Measurements from ENCODE around the gene GULP1.
"Not testable (repeated sequence)": the region's sequence is repeated elsewhere in the genome, so short reads cannot be mapped to it uniquely, and the experiment has no call there.

GULP1 gene

DNA sequence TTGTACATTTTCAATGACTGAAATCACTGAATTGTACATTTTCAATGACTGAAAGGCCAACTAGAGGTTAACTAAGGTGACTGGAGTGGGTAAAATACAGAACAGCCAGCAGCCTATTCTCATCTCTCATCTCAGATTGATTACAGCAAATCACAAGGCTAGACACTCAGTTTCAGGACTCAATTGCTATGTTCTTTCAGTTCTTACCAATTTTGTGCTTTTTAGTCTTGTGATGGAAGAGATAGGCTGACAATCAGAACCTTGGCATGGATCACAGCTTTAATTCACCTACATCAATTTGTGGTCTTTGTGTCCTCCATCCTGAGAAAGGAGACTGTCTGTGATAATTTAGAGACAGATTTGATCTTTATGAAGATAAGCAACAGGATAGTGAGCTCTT is 124.7 kb downstream of the GULP1 start:
- DNase-seq (ENCODE audit: low spot score) = no peak

DNA sequence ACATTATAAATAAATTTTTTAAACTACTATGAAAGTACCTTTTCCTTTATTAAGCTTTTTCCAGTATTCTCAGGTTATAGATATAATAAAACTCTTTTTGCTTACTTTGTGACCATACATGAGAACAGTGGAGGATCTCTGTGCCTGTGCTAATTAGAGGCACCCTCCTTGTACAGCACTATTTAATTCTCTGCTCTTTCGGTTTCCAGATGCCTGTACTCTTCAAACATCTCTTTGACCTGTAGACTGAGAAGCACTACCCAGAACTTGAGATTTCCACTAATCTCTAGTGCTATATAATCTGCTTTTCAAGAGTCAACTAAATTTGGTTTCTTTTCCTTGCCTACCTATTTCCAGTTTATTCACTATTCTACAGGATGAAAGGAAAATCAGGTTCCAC is 131.1 kb downstream of the GULP1 start:
- no peak for DNase-seq (ENCODE audit: low spot score)

DNA sequence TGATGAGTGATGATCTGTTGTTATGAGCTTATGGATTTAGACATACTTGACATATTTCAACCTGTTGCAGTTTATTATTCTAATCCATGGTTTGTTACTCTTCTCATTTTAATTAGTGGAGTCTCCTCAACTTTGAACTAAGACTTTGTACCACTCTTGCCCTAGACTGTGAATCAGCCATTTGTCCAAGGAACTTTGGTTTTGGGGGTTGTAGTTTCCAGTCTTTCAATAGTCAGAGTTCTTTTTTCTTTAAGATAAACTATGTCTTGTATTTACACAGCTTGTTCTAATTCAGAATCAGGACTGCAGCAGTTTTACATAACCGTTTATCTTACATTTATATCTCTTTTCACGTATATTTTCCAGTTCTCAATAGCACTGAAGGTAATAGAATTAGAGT is 133.6 kb downstream of the GULP1 start:
- no peak for DNase-seq (ENCODE audit: low spot score)

DNA sequence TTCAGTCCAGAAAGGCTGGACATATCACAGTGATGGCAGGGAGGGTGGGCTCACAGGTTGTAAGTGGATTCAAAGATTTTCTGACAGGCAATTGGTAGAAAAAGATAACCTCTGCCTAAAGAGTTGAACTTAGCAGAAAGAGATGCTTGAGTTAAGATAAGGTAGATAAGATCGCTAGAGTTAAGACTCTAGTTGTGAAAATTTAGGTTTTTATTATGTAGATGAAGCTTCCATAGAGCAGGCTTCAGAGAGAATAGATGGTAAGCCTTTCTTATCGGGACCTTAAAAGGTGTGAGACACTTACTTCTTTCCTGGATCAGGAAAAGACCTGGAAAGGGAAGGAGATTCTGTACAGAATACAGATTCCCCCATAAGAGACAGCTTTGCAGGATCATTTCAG is 134.4 kb downstream of the GULP1 start:
- DNase-seq (ENCODE audit: low spot score) = no peak

DNA sequence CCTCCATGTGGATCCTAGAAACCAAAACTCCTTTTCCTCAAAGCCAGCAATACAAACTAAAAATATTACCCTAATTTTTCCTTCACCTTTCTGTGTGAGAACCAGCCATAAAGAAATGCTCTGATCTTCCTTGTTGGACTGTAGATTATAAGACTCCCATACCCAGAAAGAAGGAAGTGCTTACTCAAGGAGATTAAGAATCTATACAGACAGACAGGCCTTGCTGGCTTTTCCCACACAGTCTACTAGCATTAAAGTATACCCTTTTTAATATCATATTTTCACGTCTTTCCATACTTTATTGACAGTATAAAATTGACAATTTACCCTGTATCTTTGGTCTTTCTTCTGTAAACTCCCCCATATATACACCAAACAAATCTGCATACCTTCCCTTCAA is 139.0 kb downstream of the GULP1 start:
- no peak for DNase-seq (ENCODE audit: low spot score)

DNA sequence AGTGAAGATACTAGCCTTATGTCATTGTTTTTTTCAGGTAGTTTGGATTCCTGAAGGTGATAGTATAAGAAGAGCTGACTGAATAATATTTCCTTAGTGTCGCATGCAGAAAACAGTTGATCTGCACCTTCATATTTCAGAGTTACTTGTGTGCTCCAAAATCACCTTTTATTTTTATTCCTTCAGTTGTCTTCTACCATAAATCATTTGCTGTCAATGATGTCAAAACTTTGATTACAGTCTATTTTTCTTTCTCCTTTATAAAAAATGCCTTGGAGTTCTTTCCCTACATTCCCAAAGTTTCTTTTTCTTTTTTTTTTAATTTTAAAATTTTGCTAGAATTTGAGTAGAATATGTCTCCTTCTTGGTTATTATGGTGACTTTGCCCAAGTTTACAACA is 142.3 kb downstream of the GULP1 start:
- DNase-seq (ENCODE audit: low spot score) = no peak

DNA sequence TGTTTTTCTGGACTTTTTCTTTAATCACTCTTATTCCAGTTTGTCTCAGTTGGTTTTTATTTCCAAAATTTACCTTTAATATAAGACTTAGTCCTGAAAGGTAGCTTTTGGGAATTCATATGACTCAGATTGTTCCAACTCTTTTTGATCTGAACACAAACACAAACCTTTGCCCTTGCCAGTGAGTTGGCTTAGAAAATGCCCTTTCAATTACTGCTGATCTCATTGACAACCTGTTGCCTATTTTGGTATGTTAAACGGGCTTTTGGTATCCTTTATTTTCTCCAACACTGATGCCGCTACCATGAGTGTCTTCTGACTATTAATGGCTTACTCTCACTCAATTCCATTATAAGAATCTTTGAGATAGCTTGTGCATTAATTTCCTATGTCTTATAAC is 143.4 kb downstream of the GULP1 start:
- no peak for DNase-seq (ENCODE audit: low spot score)

DNA sequence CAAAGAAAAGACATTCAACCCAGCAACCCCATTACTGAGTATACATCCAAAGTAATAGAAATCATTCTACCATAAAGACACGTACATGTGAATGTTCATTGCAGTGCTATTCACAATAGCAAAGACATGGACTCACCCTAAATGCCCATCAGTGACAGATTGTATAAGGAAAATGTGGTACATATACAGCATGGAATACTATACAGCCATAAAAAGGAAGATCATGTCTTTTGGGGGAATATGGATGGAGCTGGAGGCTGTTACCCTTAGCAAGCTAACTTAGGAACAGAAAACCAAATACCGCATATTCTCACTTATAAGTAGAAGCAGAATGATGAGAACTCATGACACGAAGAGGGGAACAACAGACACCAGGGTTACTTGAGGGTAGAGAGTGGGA is 145.9 kb downstream of the GULP1 start:
- DNase-seq (ENCODE audit: low spot score) = no peak

DNA sequence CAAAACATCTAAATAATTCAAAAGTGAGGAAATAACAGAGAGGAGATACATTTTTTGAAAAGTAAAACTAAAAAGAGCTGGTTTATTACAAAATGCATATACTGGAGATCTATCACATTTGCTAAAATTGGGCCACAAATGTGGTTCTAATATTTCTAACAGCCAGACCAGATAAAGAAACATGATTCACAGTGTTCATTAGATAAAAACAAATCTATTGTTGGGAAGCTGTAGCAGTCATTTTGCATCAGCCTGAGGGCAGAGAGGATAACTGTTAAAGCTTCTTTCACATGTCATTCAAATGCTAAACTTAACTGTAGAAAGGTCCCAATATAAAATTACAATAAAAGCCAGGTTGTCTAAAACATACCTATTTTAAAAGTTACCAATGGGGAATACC is 148.3 kb downstream of the GULP1 start:
- no peak for DNase-seq (ENCODE audit: low spot score)

DNA sequence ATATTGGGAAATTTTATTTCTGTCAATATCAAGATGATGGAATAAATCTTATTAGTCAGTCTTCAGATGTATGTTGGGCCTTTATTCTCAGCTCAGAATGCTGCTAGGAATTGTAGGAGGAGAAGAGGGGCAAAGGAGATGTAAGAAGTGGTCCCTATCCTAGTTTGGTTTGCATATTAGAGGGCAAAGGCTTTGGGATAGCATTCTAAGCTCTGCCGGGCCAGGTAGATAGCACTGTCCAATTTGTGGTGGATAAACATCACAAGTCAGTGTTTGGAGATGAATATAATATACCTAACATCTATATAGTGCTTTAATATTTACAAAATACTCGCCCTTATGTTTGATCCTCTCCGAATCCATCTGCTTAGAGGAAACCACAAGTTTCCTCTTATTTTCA is 149.2 kb downstream of the GULP1 start:
- no peak for DNase-seq (ENCODE audit: low spot score)

DNA sequence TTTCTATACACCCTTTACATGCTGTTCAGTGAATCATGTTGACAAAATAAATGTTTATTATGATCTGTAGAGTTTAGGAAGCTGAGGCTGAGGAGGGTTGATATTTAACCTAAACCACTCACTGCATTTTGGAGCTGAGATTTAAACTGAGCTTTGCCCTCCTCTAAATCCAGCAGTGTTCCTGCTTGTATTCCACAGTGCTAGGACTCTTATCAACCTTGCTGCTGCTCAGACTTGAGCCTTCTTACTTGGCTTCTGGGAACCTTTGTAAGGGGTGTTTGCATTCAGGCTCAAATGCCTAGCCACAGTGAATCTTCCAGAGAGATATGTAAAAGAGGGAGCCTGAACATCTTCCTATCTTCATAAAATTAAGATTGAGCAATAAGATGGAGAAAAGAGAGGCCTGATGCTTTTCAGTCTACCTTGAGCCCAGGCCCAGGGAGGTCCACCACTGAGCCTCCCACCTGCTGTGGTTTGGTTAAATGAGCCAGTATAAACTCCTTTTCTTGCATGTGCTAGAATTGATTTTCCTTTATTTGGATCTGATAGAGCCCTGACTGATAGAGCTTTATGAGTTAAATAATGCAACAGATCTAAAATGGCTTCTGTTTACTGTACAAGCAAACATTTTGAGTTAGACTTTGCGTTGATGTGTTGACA is 149.7 kb downstream of the GULP1 start:
- no peak for DNase-seq (ENCODE audit: low spot score)

DNA sequence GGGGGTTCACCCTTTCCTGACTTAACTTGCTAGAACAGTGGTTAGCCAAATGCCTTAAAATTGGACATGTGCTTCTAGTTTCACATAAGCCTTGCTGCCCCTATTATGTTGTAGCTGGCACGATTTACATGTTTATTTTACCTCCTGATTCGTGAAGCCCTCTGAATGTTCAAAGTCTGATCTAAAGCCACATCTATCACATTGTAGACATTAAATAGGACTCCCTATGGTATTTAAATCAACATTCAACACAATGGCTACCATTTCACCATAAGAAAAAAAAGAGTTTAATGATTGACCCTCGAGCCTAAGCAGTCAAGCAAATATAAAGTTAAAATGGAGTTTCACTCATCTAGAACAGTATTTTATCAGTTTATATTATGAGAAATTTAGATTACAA is 151.5 kb downstream of the GULP1 start:
- DNase-seq (ENCODE audit: low spot score) = no peak

DNA sequence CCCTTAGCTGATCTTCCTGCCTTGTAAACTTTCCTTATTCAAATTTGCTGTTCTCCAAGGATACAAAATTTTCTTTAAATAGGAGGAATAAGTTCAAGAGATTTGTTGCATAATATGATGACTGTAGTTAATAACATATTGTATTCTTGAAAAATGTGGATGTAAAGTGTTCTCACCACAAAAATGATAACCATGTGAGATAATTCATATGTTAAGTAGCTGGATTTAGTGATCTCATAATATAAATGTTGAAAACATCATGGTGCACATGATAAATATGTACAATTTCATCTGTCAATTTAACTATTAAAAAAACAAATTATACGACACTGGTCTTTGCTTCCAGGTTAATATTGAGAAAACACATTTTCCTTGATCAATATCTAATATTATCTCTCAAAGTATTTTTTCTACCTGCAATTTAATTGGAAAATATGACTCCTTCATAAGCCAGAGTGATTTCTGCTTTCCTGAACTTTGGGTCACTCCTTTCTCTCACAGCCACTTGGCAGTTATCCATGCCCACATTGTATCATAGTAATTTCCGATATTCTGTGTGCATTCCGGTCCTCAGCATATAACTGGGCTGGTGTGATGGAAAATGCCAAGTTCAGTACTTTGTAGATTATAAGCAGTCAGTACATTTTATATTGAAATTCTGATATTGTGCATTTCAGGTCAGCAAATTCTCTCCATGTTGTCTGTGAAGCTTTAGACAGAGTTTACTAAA is 152.6 kb downstream of the GULP1 start:
- no peak for DNase-seq (ENCODE audit: low spot score)

DNA sequence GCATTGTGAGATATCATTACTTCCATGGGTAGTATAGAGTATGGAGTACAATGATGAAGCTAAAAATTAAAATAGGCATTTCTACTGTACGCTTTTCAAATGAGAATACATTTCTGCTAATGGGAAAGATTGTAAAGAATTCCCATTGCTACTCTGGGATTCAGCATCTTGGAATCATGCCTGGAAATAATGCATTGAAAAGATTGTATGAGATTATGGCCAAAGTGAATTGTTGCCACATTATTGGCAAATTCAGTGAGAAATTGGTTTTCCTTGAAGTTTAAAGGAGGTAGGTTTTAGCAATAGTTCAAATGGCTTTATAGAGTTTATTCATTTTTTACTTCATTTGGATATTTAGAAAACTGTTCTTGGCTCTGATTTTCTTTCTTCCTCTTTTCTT is 157.9 kb downstream of the GULP1 start:
- no peak for DNase-seq (ENCODE audit: low spot score)

DNA sequence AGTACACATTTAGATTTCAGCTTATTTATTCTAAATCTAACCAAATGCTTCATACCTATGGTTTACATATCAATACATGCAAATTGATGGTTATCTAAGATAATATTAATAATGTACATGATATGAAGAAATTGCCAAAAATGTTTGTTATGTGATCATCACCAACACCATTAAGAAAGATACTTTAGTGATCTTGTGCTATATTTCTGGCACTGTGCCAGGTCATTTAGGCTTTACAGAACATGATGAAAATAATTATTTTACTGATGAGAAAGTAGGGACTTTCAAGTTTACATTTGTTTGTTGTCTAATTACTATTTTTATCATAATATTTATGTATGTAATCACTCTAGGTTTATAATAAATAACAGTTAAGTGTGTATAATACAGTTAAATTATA is 158.3 kb downstream of the GULP1 start:
- DNase-seq (ENCODE audit: low spot score) = no peak

DNA sequence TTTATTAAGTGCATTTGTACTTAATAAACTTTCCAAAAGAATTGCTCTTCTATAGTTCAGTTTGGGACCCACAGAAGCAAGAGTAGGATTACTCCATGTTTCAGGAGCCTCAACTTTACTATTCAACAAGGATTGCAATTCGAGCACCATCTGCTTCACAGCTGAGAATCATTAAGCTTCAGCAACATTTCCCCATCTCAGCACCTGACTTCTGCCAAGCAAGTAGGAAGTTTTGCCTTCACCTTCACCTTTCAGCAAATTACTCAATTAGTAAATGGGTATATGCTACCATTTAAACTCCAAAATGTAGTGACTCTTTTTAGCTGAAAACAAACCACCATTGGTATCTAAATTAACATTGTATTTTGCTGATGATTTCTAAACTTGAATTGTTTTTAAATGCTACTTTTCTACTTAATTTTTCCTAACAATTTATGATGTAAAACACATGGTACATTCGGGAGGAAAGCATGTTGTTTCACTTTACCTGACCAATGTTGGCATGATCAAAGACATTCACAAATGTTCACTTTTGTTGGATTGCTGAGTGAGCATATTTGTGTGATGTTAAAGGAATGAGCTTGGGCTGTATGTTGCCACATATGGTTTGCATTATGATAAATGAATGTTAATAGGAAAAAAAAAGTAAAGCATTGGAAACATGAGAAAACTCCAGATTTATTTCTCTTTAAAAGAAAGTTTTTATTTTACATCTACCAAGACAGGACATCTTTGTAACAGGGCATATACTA is 159.2 kb downstream of the GULP1 start:
- DNase-seq (ENCODE audit: low spot score) = no peak

DNA sequence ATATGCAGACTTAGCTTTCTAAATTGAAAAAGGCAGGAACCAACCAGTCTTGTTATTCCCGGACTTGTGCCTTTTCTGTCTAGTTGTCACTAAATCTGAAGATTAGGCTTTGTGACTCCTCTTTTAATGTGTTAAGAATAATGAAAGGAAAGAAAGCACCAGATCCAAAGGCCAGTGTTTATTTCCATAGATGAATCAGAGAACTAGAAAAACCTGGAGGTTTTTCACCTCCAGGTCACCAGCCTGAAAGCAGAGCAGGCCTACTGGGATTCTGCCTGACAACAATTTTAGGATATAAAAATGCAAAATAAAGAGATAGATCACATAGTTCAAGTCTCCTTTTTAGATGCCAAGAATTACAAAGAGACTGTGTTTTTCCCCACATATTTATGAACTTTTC is 160.4 kb downstream of the GULP1 start:
- no peak for DNase-seq (ENCODE audit: low spot score)

DNA sequence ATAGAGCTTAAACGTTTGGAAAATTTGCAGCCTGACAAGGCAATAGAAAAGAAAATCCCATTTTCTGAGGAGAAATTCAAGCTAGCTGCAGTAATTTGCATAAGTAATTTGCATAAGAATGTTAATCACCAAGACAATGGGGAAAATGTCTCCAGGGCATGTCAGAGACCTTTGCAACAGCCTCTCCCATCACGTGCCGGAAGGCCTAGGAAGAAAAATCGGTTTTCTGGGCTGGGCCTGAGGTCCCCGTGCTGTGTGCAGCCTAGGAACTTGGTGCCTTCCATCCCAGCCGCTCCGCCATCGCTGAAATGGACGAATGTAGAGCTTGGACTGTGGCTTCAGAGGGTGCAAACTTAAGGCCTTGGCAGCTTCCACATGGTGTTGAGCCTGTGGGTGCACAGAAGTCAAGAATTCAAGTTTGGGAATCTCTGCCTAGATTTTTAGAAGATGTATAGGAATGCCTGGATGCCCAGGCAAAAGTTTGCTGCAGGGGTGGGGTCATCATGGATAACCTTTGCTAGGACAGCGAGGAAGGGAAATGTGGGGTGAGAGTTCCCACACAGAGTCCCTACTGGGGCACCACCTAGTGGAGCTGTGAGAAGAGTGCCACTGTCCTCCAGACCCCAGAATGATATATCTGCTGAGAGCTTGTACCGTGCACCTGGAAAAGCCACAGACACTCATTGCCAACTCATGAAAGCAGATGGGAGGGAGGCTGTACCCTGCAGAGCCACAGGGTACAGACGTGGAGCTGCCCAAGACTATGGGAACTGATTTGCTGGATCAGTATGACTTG is 164.6 kb downstream of the GULP1 start:
- no peak for DNase-seq (ENCODE audit: low spot score)

DNA sequence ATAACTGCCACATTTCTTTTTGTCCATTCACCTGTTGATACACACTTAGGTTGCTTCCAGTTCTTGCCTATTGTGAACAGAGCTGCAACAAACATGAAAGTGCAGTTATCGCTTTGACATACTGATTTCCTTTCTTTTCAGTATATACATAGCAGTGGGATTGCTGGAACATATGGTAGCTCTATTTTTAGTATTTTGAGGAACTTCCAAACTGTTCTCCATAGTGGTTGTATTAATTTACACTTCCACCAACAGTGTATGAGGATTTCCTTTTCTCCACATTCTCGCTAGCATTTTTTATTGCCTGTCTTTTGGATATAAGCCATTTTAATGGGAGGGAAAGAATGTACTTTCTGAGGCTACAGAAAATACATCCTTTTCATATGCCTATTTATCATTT is 167.4 kb downstream of the GULP1 start:
- DNase-seq (ENCODE audit: low spot score) = no peak

DNA sequence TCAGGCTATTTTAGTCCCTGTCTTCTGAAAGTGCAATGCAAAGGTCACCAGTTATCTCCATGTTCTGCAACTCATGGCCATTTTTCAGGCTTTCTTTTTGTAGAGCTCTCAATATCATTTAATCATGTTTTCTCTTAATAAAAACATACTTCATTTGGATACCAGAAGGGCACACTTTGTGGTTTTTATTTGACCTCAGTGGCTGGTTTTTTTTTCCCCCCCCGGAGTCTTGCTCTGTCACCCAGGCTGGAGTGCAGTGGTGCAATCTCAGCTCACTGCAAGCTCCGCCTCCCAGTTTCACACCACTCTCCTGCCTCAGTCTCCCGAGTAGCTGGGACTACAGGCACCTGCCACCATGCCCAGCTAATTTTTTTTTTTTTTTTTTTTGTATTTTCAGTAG is 174.4 kb downstream of the GULP1 start:
- DNase-seq (ENCODE audit: low spot score) = not testable (repeated sequence)

DNA sequence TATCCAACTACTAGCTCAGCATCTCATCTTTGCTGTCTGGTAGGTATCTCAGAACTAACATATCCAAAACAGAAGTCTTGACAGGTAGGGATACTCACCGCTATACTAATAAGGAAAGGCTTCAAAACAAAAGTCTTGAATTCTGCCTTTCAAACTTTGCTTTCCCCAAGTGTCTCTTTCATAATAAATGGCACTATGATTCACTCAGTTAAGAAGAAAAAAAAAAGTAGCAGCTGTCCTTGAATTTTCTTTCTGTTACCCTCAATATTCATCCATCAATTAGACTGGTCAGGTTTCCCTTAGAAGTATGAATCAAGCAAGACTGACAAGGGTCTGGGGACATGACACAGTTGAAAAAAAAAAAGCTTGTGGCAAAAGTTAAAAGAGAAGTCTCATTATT is 175.1 kb downstream of the GULP1 start:
- no peak for DNase-seq (ENCODE audit: low spot score)

DNA sequence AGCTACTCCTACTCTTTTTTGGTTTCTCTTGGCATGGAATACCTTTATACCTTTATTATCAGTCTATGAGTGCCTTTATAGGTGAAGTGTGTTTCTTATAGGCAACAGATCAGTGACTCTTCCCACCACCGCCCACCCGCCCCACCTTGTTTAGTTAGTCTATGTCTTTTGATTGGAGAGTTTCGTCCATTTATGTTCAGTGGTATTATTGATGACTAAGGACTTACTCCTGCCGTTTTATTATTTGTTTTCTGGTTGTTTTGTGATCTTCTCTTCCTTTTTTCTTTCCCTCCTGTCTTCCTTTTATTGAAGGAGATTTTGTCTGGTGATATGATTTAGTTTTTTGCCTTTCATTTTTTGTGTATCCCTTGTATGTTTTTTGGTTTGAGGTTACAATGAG is 179.5 kb downstream of the GULP1 start:
- DNase-seq (ENCODE audit: low spot score) = no peak

DNA sequence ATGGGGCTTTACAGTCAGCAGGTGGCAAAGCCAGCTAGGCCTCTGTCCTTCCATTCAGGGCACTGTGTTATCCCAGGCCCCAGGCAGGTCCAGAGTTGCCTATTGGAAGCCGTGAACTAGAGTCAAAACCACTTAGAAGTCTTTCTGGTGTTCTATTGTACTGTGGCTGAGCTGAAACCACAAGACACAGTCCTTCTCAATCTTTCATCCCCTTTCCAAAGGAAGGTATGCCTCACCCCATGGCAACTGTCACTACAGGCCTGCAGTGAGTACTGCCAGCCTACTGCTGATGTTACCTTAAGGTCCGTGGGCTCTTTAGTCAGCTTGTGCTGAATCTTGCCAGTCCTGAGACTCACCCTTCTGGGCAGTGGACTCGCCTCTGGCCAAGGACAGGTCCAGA is 181.6 kb downstream of the GULP1 start:
- no peak for DNase-seq (ENCODE audit: low spot score)
